Tibial artery (tissue), 4 donors: ENCODE measurements around the gene WDR47.
"Not testable (repeated sequence)": the region's sequence is repeated elsewhere in the genome, so short reads cannot be mapped to it uniquely, and the experiment has no call there.

Experiments used
- DNase-seq, 2 donors: peaks; one replicate each; pipeline ENCODE4 v3.0.0-alpha.2; 2019
- H3K27ac ChIP-seq, 2 donors: fragments of 200-600 bp; sonication (generic) in 1 of 2; 1 replicate in 1 of 2; 2 replicates in 1 of 2; pipeline ENCODE4 v1.5.1; 2018 to 2019; ENCODE audit warnings: mild to moderate bottlenecking in 1 of 2
- H3K27me3 ChIP-seq, 2 donors: fragments of 200-600 bp; sonication (generic) in 1 of 2; one replicate each; pipeline versions ENCODE4 v1.5.1 to v1.6.0; 2016 to 2019
- H3K36me3 ChIP-seq, 3 donors: fragments of 200-600 bp; sonication (generic) in 2 of 3; one replicate each; pipeline ENCODE4 v1.5.1; 2016 to 2019; ENCODE audit warnings: mild to moderate bottlenecking in 2 of 3
- H3K4me1 ChIP-seq, 4 donors: fragments of 200-600 bp; sonication (generic) in 2 of 4; 1 replicate in 3 of 4; 2 replicates in 1 of 4; pipeline ENCODE4 v1.5.1; 2016 to 2019
- H3K4me3 ChIP-seq, 2 donors: fragments of 200-600 bp; sonication (generic) in 1 of 2; 1 replicate in 1 of 2; 2 replicates in 1 of 2; pipeline ENCODE4 v1.5.1; 2018 to 2019; ENCODE audit warnings: mild to moderate bottlenecking in 2 of 2
- H3K9me3 ChIP-seq, 3 donors: fragments of 200-600 bp; sonication (generic) in 1 of 3; one replicate each; pipeline ENCODE4 v1.5.1; 2016 to 2019
- intact Hi-C: fragments of 100-400 bp; cut with DNase I; formaldehyde crosslinking; loops from one replicate; pipeline ENCODE4 v1.15.0; 2023; ENCODE audit warnings: low total_unique reads
- TF ChIP-seq, protein P1 (sequence below), 2 experiments: fragments of 200-600 bp in 1 of 2; fragments of 450-650 bp in 1 of 2; IDR thresholded peaks; one replicate each; pipeline ENCODE4 v1.5.1; 2017 to 2019; ENCODE audit warnings: antibody characterized with exemption in 2 of 2, mild to moderate bottlenecking in 1 of 2, moderate library complexity in 1 of 2

WDR47 gene

GRCh38 chr1:109034382-109034781 lies 7.5 kb downstream of the WDR47 start:
- Histone ChIP-seq H3K27me3 (no peaks in the 10 kb centered on the region), H3K36me3 (no peaks in the 10 kb centered on the region), H3K9me3 (no peaks in the 10 kb centered on the region), H3K4me3 (no peak overlapping the region), H3K4me1 (no peaks in the 10 kb centered on the region), H3K27ac (no peak overlapping the region)
- TF ChIP-seq, protein P1, sequence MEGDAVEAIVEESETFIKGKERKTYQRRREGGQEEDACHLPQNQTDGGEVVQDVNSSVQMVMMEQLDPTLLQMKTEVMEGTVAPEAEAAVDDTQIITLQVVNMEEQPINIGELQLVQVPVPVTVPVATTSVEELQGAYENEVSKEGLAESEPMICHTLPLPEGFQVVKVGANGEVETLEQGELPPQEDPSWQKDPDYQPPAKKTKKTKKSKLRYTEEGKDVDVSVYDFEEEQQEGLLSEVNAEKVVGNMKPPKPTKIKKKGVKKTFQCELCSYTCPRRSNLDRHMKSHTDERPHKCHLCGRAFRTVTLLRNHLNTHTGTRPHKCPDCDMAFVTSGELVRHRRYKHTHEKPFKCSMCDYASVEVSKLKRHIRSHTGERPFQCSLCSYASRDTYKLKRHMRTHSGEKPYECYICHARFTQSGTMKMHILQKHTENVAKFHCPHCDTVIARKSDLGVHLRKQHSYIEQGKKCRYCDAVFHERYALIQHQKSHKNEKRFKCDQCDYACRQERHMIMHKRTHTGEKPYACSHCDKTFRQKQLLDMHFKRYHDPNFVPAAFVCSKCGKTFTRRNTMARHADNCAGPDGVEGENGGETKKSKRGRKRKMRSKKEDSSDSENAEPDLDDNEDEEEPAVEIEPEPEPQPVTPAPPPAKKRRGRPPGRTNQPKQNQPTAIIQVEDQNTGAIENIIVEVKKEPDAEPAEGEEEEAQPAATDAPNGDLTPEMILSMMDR (IDR thresholded peaks at IDR 0.05): no peak
- no peak for DNase-seq
- intact Hi-C loops: no loop called here

GRCh38 chr1:109029493-109029892 lies 12.4 kb downstream of the WDR47 start:
- H3K4me1 ChIP-seq, H3K27me3 ChIP-seq, H3K36me3 ChIP-seq, H3K4me3 ChIP-seq, H3K27ac ChIP-seq, intact Hi-C loops, DNase-seq, H3K9me3 ChIP-seq: not testable (repeated sequence)

GRCh38 chr1:109027841-109028240 lies 14.1 kb downstream of the WDR47 start:
- Histone ChIP-seq H3K27me3 (no peaks in the 10 kb centered on the region), H3K36me3 (peaks cover 2 to 3% (median 2%) of the 10 kb centered on the region in 3 donors), H3K4me3 (no peak overlapping the region), H3K9me3 (no peaks in the 10 kb centered on the region), H3K4me1 (no peaks in the 10 kb centered on the region), H3K27ac (no peak overlapping the region)
- TF ChIP-seq, protein P1 (IDR thresholded peaks at IDR 0.05): no peak
- intact Hi-C loops: no loop called here
- no peak for DNase-seq

DNA sequence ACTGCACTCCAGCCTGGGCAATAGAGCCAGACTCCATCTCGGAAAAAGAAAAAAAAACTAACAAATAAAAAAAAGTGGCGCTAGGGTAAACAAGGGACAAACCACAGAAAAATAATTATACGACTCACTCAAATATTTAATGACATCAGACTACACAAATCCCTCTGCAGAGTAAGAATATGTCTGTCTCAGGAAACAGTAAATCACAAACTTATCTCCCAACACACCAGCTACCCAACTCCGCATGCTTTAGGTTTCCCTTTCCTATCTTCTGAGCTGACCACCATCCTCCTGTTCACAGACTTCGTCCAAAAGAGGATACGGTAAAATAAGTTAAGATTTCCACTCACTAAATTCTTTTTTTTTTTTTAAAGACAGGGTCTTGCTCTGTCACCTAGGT lies 16.2 kb downstream of the WDR47 start:
- Histone ChIP-seq H3K27ac (no peak overlapping the region), H3K27me3 (no peaks in the 10 kb centered on the region), H3K9me3 (no peaks in the 10 kb centered on the region), H3K4me3 (no peak overlapping the region), H3K4me1 (no peaks in the 10 kb centered on the region), H3K36me3 (peaks cover 12 to 14% (median 12%) of the 10 kb centered on the region in 3 donors)
- intact Hi-C loops: no loop called here
- TF ChIP-seq, protein P1 (IDR thresholded peaks at IDR 0.05): no peak
- DNase-seq: no peak

- TF ChIP-seq, protein P1 (IDR thresholded peaks at IDR 0.05): no peak
- no peaks in the 10 kb centered on the region for H3K9me3 ChIP-seq
- peaks cover 12 to 14% (median 12%) of the 10 kb centered on the region in 3 donors for H3K36me3 ChIP-seq
- no peak overlapping the region for H3K4me3 ChIP-seq
- no peaks in the 10 kb centered on the region for H3K4me1 ChIP-seq
- H3K27ac ChIP-seq: no peak overlapping the region
- no peak for DNase-seq
- intact Hi-C loops: no loop called here
- no peaks in the 10 kb centered on the region for H3K27me3 ChIP-seq
Measured at GRCh38 chr1:109024646-109025045, 17.3 kb downstream of the WDR47 start.

- Histone ChIP-seq H3K36me3 (peaks cover 34 to 36% (median 35%) of the 10 kb centered on the region in 3 donors), H3K27me3 (no peaks in the 10 kb centered on the region), H3K9me3 (no peaks in the 10 kb centered on the region), H3K27ac (no peak overlapping the region), H3K4me1 (no peaks in the 10 kb centered on the region), H3K4me3 (no peak overlapping the region)
- no peak for DNase-seq
- TF ChIP-seq, protein P1 (IDR thresholded peaks at IDR 0.05): no peak
- intact Hi-C loops: no loop called here
Measured at GRCh38 chr1:109020693-109021257, 21.1 kb downstream of the WDR47 start.

GRCh38 chr1:109017719-109018118 lies 24.2 kb downstream of the WDR47 start:
- H3K27me3 ChIP-seq, H3K4me1 ChIP-seq, H3K9me3 ChIP-seq, DNase-seq, H3K27ac ChIP-seq, H3K4me3 ChIP-seq, intact Hi-C loops: not testable (repeated sequence)
- peaks cover 34 to 47% (median 41%) of the 10 kb centered on the region in 3 donors for H3K36me3 ChIP-seq
